Cardiac fibroblast (primary cell): ENCODE data around the gene GDI2.
"Not testable (repeated sequence)": the region's sequence is repeated elsewhere in the genome, so short reads cannot be mapped to it uniquely, and the experiment has no call there.

Experiments used
- DNase-seq, 2 donors: peaks; one replicate each; pipeline versions ENCODE4 v3.0.0 to v3.0.0-alpha.2; 2010; ENCODE audit warnings: low read depth in 2 of 2
- H3K4me3 ChIP-seq, 2 donors: replicated peaks in 1 of 2; 1 replicate in 1 of 2; 2 replicates in 1 of 2; pipeline ENCODE4 v1.5.1; 2011; ENCODE audit warnings: low read depth in 2 of 2, low read length in 2 of 2, mild to moderate bottlenecking in 2 of 2, moderate library complexity in 1 of 2
- CTCF ChIP-seq: IDR thresholded peaks from one replicate; pipeline ENCODE4 v1.5.1; 2011; ENCODE audit warnings: low read depth, mild to moderate bottlenecking, low read length, inconsistent platforms

GDI2 gene

GRCh38 chr10:5788969-5789368 lies 24.3 kb downstream of the GDI2 start:
- DNase-seq, result no peak
- TF ChIP-seq CTCF, result no peak
- no peak overlapping the region for H3K4me3 ChIP-seq

GRCh38 chr10:5783300-5783699 lies 29.9 kb downstream of the GDI2 start:
- no peak for DNase-seq
- H3K4me3 ChIP-seq, result no peak overlapping the region
- TF ChIP-seq CTCF, result no peak

GRCh38 chr10:5782174-5782573 lies 31.1 kb downstream of the GDI2 start:
- no peak for TF ChIP-seq CTCF
- no peak for DNase-seq
- H3K4me3 ChIP-seq, result no peak overlapping the region

GRCh38 chr10:5779730-5780129 lies 33.5 kb downstream of the GDI2 start:
- no peak overlapping the region for H3K4me3 ChIP-seq
- TF ChIP-seq CTCF, result no peak
- DNase-seq, result peak in 1 of 2 donors; percentile 20

GRCh38 chr10:5777758-5778157 lies 35.5 kb downstream of the GDI2 start:
- DNase-seq, H3K4me3 ChIP-seq: not testable (repeated sequence)

GRCh38 chr10:5776881-5777197 lies 36.4 kb downstream of the GDI2 start:
- no peak for TF ChIP-seq CTCF
- no peak overlapping the region for H3K4me3 ChIP-seq
- DNase-seq, result peak; percentile 67 to 74

GRCh38 chr10:5776136-5776880 lies 36.9 kb downstream of the GDI2 start:
- no peak for TF ChIP-seq CTCF

More at GRCh38 chr10:5776136-5776880, 36.9 kb downstream of the GDI2 start:
- peak in 1 of 2 donors; percentile 16 for DNase-seq
- H3K4me3 ChIP-seq, result no peak overlapping the region
